LNCAP (cell line): ENCODE results near the gene S100B.

Experiments used
- TF ChIP-seq, protein P1 (sequence below): fragments of 450-650 bp; IDR thresholded peaks from 2 replicates; pipeline ENCODE4 v1.5.1; 2017; ENCODE audit warnings: mild to moderate bottlenecking

Gene S100B

DNA sequence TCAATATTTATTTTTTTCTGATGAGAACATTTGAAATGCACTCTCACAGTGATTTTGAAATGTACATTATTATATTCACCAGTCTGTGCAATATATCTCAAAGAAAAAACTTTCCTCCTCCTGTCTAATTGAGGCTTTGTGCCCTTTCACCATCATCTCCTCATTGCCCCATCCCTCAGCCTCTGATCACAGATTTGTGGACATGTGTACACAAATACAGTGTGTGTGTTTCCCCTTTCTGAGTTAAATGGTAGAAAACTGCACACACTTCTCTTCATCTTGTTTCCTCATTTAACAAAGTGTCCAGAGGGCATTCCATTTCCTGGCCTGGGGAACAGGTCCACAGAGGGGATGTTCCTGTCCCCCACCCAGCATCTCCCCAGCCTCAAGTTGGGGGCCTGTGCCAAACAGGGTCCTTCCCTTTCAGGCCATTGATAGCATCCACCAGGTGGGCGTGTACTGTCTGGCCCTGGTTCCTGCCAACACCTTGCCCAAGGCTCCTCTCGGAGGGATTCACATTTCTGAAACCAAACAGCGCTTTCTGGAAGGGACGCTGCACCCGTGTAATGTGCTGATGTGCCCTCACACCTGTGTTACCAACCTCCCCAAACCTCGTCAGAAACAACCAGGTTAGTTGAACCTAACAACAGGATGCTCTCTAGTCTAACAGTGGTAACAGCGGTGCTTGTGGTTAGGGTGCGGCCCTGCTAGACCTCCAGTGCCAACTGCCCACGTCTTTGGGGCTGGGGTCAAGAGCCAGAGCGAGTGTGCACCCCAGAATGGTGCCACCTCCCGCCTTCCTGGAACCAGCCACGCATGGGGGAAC, 54.6 kb downstream of the S100B start:
- TF ChIP-seq, protein P1, sequence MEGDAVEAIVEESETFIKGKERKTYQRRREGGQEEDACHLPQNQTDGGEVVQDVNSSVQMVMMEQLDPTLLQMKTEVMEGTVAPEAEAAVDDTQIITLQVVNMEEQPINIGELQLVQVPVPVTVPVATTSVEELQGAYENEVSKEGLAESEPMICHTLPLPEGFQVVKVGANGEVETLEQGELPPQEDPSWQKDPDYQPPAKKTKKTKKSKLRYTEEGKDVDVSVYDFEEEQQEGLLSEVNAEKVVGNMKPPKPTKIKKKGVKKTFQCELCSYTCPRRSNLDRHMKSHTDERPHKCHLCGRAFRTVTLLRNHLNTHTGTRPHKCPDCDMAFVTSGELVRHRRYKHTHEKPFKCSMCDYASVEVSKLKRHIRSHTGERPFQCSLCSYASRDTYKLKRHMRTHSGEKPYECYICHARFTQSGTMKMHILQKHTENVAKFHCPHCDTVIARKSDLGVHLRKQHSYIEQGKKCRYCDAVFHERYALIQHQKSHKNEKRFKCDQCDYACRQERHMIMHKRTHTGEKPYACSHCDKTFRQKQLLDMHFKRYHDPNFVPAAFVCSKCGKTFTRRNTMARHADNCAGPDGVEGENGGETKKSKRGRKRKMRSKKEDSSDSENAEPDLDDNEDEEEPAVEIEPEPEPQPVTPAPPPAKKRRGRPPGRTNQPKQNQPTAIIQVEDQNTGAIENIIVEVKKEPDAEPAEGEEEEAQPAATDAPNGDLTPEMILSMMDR = no peak

DNA sequence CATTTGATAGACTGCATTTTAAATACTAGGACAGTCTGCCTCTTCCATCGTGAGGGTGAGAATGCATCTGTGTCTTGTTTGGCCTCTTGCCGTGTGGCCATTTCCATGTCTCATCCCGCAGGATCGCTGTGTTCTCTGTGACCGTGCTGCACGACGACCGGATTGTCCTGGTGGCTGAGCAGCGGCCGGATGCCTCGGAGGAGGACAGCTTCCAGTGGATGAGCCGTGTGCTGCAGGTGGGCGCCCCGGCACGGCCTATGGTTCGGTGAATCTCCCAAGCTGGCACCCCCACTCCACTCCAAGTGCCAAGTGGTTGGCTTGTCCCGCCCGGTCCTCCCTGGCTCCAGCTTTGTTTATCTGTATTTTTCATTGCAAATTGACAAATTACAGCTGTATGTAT, 55.2 kb downstream of the S100B start:
- TF ChIP-seq, protein P1 = no peak
